Caco-2 (cell line): Measurements from ENCODE around the gene RPN2. TPM values are rescaled to one million over a fixed set of nuclear protein-coding genes. Genes with fewer than 3 reads are reported as not detected.
"Not testable (repeated sequence)": the region's sequence is repeated elsewhere in the genome, so short reads cannot be mapped to it uniquely, and the experiment has no call there.

ENCODE experiments used
- BruUV-seq: library from RNA; stranded (reverse); fragments of 400-500 nt; replicated peaks from 2 replicates; lab custom pipeline; 2021; lab: Mats Ljungman, UMichigan
- CTCF ChIA-PET: fragments of 300-600 bp; sonication (Branson Sonifier 250); formaldehyde crosslinking; loops from one replicate; lab custom pipeline; 2022; ENCODE audit warnings: antibody characterized with exemption; lab: Charles Lee
- POLR2A ChIA-PET: fragments of 300-600 bp; sonication (Branson Sonifier 250); formaldehyde crosslinking; loops from one replicate; lab custom pipeline; 2022; ENCODE audit warnings: antibody characterized with exemption; lab: Charles Lee
- DNase-seq, 2 experiments: peaks; one replicate each; pipeline versions ENCODE4 v3.0.0 to v3.0.0-alpha.2; 2020 to 2022
- H3K27me3 ChIP-seq: replicated peaks from 2 replicates; pipeline ENCODE4 v1.6.0; 2011; ENCODE audit warnings: low read length; ENCODE audit not compliant: control insufficient read depth, insufficient read depth
- H3K36me3 ChIP-seq: 2 replicates; pipeline ENCODE4 v1.5.1; 2011; ENCODE audit warnings: low read length; ENCODE audit not compliant: control insufficient read depth, insufficient read depth
- H3K4me1 ChIP-seq: fragments of 250-450 bp; sonication (Bioruptor Pico); 2 replicates; pipeline ENCODE4 v1.5.1; 2020; ENCODE audit warnings: mild to moderate bottlenecking
- H3K4me3 ChIP-seq: 2 replicates; pipeline ENCODE4 v1.5.1; 2011; ENCODE audit warnings: low read depth, mild to moderate bottlenecking, control low read depth, low read length
- H3K9me3 ChIP-seq: fragments of 250-450 bp; sonication (Bioruptor Pico); 2 replicates; pipeline ENCODE4 v1.5.1; 2020; ENCODE audit warnings: mild to moderate bottlenecking, moderate library complexity
- H3K27ac Mint-ChIP-seq: one replicate; pipeline ENCODE4 v1.8.0; 2022; ENCODE audit warnings: mixed read lengths; ENCODE audit not compliant: unreplicated experiment
- H3K27me3 Mint-ChIP-seq: one replicate; pipeline ENCODE4 v1.8.0; 2022; ENCODE audit warnings: mixed read lengths; ENCODE audit not compliant: insufficient read depth, unreplicated experiment
- H3K36me3 Mint-ChIP-seq: one replicate; pipeline ENCODE4 v1.8.0; 2022; ENCODE audit warnings: mild to moderate bottlenecking, mixed read lengths; ENCODE audit not compliant: insufficient read depth, unreplicated experiment
- H3K4me1 Mint-ChIP-seq: one replicate; pipeline ENCODE4 v1.8.0; 2022; ENCODE audit warnings: low read depth, mixed read lengths; ENCODE audit not compliant: unreplicated experiment
- H3K4me3 Mint-ChIP-seq: one replicate; pipeline ENCODE4 v1.8.0; 2022; ENCODE audit warnings: mild to moderate bottlenecking, moderate library complexity, mixed read lengths; ENCODE audit not compliant: unreplicated experiment
- H3K9me3 Mint-ChIP-seq: one replicate; pipeline ENCODE4 v1.8.0; 2022; ENCODE audit warnings: mixed read lengths; ENCODE audit not compliant: unreplicated experiment
- CTCF ChIP-seq, 2 experiments: fragments of 200-600 bp in 1 of 2; IDR thresholded peaks; 1 replicate in 1 of 2; 2 replicates in 1 of 2; pipeline versions ENCODE4 v1.5.1 to v1.8.0; 2011 to 2022; ENCODE audit warnings: antibody characterized with exemption in 1 of 2, control low read depth in 1 of 2, inconsistent platforms in 1 of 2, low read depth in 1 of 2, low read length in 1 of 2, mild to moderate bottlenecking in 1 of 2, moderate library complexity in 1 of 2; ENCODE audit not compliant: insufficient read depth in 1 of 2, severe bottlenecking in 1 of 2, unreplicated experiment in 1 of 2
- intact Hi-C: fragments of 100-400 bp; cut with micrococcal nuclease; formaldehyde crosslinking; loops from one replicate; pipeline ENCODE4 v1.10.0; 2022; ENCODE audit not compliant: unreplicated experiment
- total RNA-seq: library from RNA; stranded (reverse); gene quantifications from 2 replicates; pipeline ENCODE4 v1.2.3, GENCODE V29; 2022

The RPN2 gene
- total RNA-seq, 1 experiment from 2014 or later, result 838 TPM

GRCh38 chr20:37147250-37147649, 31.9 kb upstream of the RPN2 start:
- no peaks in the 10 kb centered on the region for H3K27me3 Mint-ChIP-seq
- Histone ChIP-seq H3K27me3 (no peaks in the 10 kb centered on the region), H3K4me3 (no peak overlapping the region), H3K4me1 (peaks cover 7% of the 10 kb centered on the region; the same call in 1 of the 2 replicates), H3K9me3 (0 out of 2 replicates have a peak, but pooled peaks cover 2% of the 10 kb centered on the region), H3K36me3 (no peaks in the 10 kb centered on the region)
- no peak overlapping the region for H3K27ac Mint-ChIP-seq
- BruUV-seq, result no TSS peak
- peaks cover 7% of the 10 kb centered on the region for H3K4me1 Mint-ChIP-seq
- intact Hi-C loops, result no loop called here
- no peaks in the 10 kb centered on the region for H3K9me3 Mint-ChIP-seq
- ChIA-PET POLR2A (no interaction called here), CTCF (interaction anchor here (0.8 kb wide), 1 partner anchor 44 kb away, joined by 3 read pairs; no protein-coding TSS in a partner anchor)
- no peak overlapping the region for H3K4me3 Mint-ChIP-seq
- no peaks in the 10 kb centered on the region for H3K36me3 Mint-ChIP-seq
- TF ChIP-seq CTCF (IDR thresholded peaks at IDR 0.05; ENCODE audit: insufficient read depth in 1 of 2, low read depth in 1 of 2, low read length in 1 of 2, severe bottlenecking in 1 of 2, unreplicated experiment in 1 of 2), result no peak
- no peak for DNase-seq

- H3K4me1 ChIP-seq, H3K4me3 ChIP-seq, POLR2A ChIA-PET, H3K9me3 ChIP-seq, H3K36me3 ChIP-seq, H3K27me3 Mint-ChIP-seq, BruUV-seq, intact Hi-C loops, CTCF ChIA-PET, DNase-seq, H3K4me3 Mint-ChIP-seq, H3K36me3 Mint-ChIP-seq, H3K4me1 Mint-ChIP-seq, H3K9me3 Mint-ChIP-seq, H3K27me3 ChIP-seq, H3K27ac Mint-ChIP-seq: not testable (repeated sequence)
Observed at GRCh38 chr20:37150864-37151263, 28.3 kb upstream of the RPN2 start.

GRCh38 chr20:37151529-37151928, 27.6 kb upstream of the RPN2 start:
- POLR2A ChIA-PET, result no interaction called here

More at GRCh38 chr20:37151529-37151928, 27.6 kb upstream of the RPN2 start:
- Mint-ChIP-seq H3K4me1 (peaks cover 12% of the 10 kb centered on the region), H3K27ac (no peak overlapping the region), H3K36me3 (no peaks in the 10 kb centered on the region), H3K4me3 (no peak overlapping the region), H3K9me3 (no peaks in the 10 kb centered on the region), H3K27me3 (no peaks in the 10 kb centered on the region)
- 0 out of 2 replicates have a peak, but pooled peaks cover 6% of the 10 kb centered on the region for H3K4me1 ChIP-seq
- 0 out of 2 replicates have a peak, but pooled peaks cover 2% of the 10 kb centered on the region for H3K9me3 ChIP-seq
- no peak for TF ChIP-seq CTCF (IDR thresholded peaks at IDR 0.05; ENCODE audit: insufficient read depth in 1 of 2, low read depth in 1 of 2, low read length in 1 of 2, severe bottlenecking in 1 of 2, unreplicated experiment in 1 of 2)
- H3K27me3 ChIP-seq, result no peaks in the 10 kb centered on the region
- H3K36me3 ChIP-seq, result no peaks in the 10 kb centered on the region
- intact Hi-C loops, result no loop called here
- H3K4me3 ChIP-seq, result no peak overlapping the region
- no peak for DNase-seq
- no TSS peak for BruUV-seq
- CTCF ChIA-PET, result interaction anchor here (0.9 kb wide), 1 partner anchor 56 kb away, joined by 7 read pairs; the partner anchor contains the start of gene RBL1
